Urothelium cell line (cell line): ENCODE results near the gene BLCAP.
"Not testable (repeated sequence)": the region's sequence is repeated elsewhere in the genome, so short reads cannot be mapped to it uniquely, and the experiment has no call there.

Source experiments
- DNase-seq: peaks from one replicate; pipeline ENCODE4 v3.0.0; 2011; ENCODE audit warnings: low spot score, mixed read lengths
- FAIRE-seq: peaks from 2 replicates; lab custom pipeline; 2011; peaks lifted over from hg19 to GRCh38; lab: Jason Lieb, UNC

BLCAP gene

DNA sequence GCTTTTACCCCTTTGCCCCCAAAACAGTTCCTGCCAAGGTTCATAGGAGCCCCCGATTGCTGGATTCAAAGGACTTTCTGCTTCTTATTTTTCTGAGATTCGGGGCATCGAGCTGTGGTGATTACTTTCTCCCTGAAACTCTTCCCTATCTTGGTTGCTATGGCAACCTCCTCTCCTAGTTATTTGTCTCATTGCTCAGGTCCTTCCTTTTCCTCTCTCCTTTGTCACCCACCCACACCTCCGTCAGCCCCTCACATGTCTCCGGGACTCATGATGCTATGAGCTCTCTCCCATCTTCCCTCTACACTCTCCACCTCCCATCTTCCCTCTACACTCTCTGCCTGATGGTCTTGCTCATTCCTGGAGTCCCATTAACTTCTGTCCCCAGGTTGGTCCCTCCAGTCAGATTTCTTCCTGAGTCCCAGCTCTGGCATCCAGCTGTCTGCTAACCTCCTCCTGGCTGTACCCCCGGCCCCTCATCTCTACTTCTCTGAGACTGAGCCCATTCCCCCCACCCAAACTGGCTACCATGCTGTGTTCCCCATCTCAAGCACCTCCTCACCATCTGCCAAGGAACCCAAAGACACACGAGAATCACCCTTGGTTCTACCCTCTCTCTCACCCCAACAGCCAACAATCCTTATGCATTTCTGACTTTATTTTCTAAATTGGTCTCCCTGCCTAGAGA lies 36.9 kb downstream of the BLCAP start:
- DNase-seq (no peak), FAIRE-seq (no peak)

- not testable (repeated sequence) for DNase-seq, FAIRE-seq
These were observed 41.5 kb downstream of the BLCAP start for GRCh38 chr20:37486209-37486608.

DNA sequence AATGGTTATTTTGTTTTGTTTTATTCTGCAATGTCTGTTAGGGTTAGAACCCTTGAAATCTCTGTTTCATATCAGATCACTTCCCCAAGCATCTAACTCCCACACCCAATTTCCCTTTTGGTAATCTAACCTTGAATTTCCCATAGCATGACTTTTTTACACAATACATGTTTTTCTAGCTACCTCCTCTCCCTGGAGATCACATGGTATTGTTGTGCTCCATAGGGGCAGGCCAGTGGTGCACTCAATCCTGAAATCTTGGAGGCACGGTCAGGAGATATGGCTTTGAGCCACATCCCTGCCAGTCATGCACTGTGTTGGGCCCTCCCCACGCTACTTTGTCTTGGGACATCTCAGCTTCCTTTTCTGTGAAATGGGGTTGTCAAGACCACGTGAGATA lies 43.3 kb downstream of the BLCAP start:
- FAIRE-seq (no peak), DNase-seq (no peak)

GRCh38 chr20:37481610-37482009 lies 46.1 kb downstream of the BLCAP start:
- DNase-seq = no peak
- FAIRE-seq = no peak

DNA sequence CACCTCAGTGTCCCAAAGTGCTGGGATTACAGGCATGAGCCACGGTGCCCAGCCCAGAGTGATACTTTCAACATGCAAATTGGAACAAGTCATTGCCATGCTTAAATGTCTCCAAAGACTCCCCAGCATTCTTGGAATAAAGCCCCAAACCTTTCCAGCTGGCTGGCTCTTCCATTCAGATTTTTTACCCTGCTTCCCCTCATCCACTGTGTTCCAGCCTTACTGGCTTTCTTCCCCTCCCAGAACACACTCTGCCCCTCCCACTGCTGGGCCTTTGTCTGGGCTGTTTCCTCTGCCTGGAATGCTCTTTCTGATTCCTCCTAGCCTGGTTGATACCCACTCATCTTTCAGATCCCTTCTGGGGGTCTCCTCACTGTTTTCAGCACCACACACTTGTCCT lies 46.8 kb downstream of the BLCAP start:
- DNase-seq (no peak), FAIRE-seq (no peak)

- no peak for FAIRE-seq
- no peak for DNase-seq
These were observed 47.6 kb downstream of the BLCAP start for GRCh38 chr20:37479925-37480691.

GRCh38 chr20:37479266-37479665 lies 48.4 kb downstream of the BLCAP start:
- no peak for DNase-seq
- no peak for FAIRE-seq

DNA sequence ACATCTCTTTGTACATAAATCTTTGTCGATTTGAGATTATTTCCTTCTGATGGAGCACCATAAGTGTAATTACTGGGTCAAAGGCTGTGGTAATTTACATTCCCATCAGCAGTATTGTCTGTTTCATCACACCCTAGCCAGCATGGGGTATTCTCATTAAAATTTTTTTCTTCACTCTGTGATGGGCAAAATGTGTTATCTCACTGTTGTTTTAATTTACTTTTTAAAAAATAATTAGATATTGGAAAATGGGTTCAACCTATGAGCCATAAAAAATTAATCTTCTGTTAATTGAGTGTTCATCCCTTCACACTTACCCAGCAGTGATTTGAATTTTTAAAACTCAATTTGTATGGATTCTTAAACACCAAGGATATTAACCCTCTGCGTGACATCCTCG lies 50.6 kb downstream of the BLCAP start:
- no peak for DNase-seq
- no peak for FAIRE-seq

DNA sequence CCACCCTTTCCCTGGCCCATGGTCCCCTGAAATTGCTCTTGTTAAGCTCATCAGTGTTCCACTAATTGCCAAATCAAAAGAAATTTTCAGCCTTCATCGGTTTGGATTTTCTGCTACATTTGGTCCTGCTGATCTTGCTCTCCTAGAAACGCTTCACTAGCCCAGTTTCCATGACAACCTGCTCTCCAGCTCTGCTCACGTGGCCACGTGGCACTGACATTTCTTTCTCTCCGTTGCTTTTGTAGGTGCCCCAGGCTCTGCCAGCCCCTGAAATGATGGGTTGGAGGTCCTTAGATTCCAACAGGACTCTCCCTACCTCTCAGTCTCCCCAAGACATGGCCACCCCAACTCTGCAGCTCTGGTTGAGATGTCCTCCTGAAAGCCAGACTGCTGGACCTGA lies 52.4 kb downstream of the BLCAP start:
- no peak for FAIRE-seq

GRCh38 chr20:37474386-37474785 lies 53.3 kb downstream of the BLCAP start:
- no peak for FAIRE-seq
- no peak for DNase-seq

More for the DNA sequence above, 52.4 kb downstream of the BLCAP start:
- DNase-seq = no peak

DNA sequence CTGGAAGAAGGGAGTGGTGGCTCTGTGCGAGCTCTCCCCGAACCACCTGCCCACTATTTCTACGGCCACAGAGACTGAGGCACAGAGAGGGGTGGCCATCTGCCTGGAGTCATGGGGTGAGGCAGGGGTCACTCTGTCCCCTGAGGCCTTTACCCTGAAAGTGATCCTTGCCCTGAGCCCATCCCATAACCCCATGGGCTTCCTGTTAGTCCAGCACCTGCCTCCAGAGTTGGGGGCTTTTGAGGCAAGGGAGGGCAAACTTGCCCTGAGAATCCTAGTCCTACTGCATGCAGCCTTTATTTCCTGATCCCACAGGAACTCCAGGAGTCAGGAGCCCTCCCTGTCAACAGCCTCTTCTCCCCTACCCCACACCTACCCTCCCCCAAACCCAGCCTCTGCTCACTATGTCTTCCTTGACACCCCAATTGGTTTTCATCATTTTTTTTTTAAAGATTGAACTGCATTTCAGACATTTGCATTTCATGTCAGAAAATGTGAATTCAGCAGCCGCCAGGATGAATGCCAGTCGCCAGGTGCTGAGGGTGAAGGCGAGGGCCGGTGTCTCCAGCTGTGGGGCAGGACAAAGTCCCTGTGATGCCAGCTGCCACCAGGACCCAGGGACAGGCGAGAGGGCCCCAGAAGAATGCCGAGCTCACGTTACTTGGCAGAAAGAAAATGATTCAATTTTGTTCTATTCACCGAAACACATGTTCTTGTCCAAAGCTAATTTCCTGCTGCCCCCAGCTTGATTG lies 54.3 kb downstream of the BLCAP start:
- DNase-seq = no peak
- FAIRE-seq = no peak

- not testable (repeated sequence) for DNase-seq, FAIRE-seq
These were observed 55.2 kb downstream of the BLCAP start for GRCh38 chr20:37472435-37472834.

- FAIRE-seq = no peak
- DNase-seq = no peak
These were observed 55.9 kb downstream of the BLCAP start for GRCh38 chr20:37471741-37472235.

DNA sequence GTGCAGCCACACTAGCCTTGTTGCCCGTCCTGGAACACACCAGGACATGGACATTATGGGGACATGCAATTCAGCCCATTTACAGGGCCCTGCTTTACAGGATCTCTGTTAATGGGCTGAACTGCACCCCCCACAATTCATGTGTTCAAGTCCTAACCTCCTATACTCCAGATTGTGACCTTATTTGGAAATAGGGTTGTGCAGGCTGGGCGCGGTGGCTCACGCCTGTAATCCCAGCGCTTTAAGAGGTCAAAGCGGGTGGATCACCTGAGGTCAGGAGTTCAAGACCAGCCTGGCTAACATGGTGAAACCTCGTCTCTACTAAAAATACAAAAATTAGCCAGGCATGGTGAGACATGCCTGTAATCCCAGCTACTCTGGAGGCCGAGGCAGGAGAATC lies 57.5 kb downstream of the BLCAP start:
- not testable (repeated sequence) for FAIRE-seq, DNase-seq

DNA sequence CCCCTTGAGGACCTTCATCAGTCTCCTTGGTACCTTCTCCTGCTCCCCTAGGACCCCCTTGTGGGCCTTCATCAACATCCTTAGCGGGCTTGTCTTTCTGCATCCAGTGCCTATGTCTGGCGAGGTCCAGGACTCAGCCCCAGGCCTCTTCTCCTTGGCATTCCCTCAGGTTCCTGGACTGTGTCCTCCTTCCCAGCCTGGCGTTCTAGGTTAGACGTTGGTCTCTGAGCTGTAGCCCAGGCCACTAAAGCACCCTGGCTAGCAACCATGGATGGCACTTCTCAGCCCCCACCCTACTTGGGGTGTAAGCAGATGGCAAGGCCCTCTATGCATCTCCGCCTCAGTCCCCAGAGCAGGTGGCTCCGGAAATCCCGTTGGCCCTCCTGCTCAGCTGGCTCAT lies 58.1 kb downstream of the BLCAP start:
- FAIRE-seq (no peak), DNase-seq (no peak)

- FAIRE-seq (no peak), DNase-seq (no peak)
These were observed 58.8 kb downstream of the BLCAP start for GRCh38 chr20:37468886-37469285.
